AG10803 (cell line): ENCODE results near the gene GK.
"Not testable (repeated sequence)": the region's sequence is repeated elsewhere in the genome, so short reads cannot be mapped to it uniquely, and the experiment has no call there.

ENCODE experiments used
- DNase-seq: peaks from one replicate; pipeline ENCODE4 v3.0.0; 2010; ENCODE audit warnings: low read depth
- H3K4me3 ChIP-seq: 2 replicates; pipeline ENCODE4 v1.5.1; 2011; ENCODE audit warnings: mild to moderate bottlenecking, low read length, control low read depth
- CTCF ChIP-seq: conservative IDR thresholded peaks from 2 replicates; pipeline ENCODE4 v1.5.1; 2011; ENCODE audit warnings: mild to moderate bottlenecking, low read length, control low read depth, inconsistent platforms

GK gene

GRCh38 chrX:30741545-30741944 lies 88.3 kb downstream of the GK start:
- H3K4me3 ChIP-seq, result no peak overlapping the region
- no peak for DNase-seq
- TF ChIP-seq CTCF, result no peak

GRCh38 chrX:30748342-30748960 lies 95.2 kb downstream of the GK start:
- H3K4me3 ChIP-seq, result no peak overlapping the region
- no peak for TF ChIP-seq CTCF
- no peak for DNase-seq

GRCh38 chrX:30751497-30751896 lies 98.3 kb downstream of the GK start:
- DNase-seq, result no peak
- no peak overlapping the region for H3K4me3 ChIP-seq
- no peak for TF ChIP-seq CTCF

GRCh38 chrX:30762755-30763154 lies 109.5 kb downstream of the GK start:
- no peak for DNase-seq
- TF ChIP-seq CTCF, result no peak
- H3K4me3 ChIP-seq, result no peak overlapping the region

GRCh38 chrX:30773764-30774163 lies 120.5 kb downstream of the GK start:
- DNase-seq, H3K4me3 ChIP-seq: not testable (repeated sequence)

GRCh38 chrX:30777575-30777974 lies 124.4 kb downstream of the GK start:
- TF ChIP-seq CTCF, result no peak
- no peak for DNase-seq
- H3K4me3 ChIP-seq, result no peak overlapping the region

GRCh38 chrX:30779453-30780030 lies 126.3 kb downstream of the GK start:
- no peak for TF ChIP-seq CTCF
- no peak overlapping the region for H3K4me3 ChIP-seq
- DNase-seq, result no peak
